HEK293 (cell line): ENCODE measurements around the gene SCGB1A1.

Source experiments
- CTCF ChIA-PET: fragments of 350-600 bp; formaldehyde crosslinking; extraction: SDS; loops from one replicate; lab custom pipeline; 2021; ENCODE audit warnings: antibody characterized with exemption; lab: Yijun Ruan, JAX
- POLR2A ChIA-PET: fragments of 300-600 bp; formaldehyde crosslinking; extraction: SDS; loops from one replicate; lab custom pipeline; 2020; ENCODE audit warnings: antibody characterized with exemption, inconsistent platforms; lab: Yijun Ruan, JAX
- H3K27ac ChIP-seq: fragments of 200-500 bp; sonication (Bioruptor generic); 2 replicates; pipeline ENCODE4 v1.5.1; 2014; ENCODE audit warnings: low read depth, low read length, control low read depth, inconsistent platforms; ENCODE audit errors: extremely low read depth
- H3K36me3 ChIP-seq, 2 experiments: fragments of 200-500 bp in 1 of 2; sonication (Bioruptor generic) in 1 of 2; 1 replicate in 1 of 2; 2 replicates in 1 of 2; pipeline ENCODE4 v1.5.1; 2014 to 2017; ENCODE audit warnings: inconsistent platforms in 2 of 2, low read length in 2 of 2; ENCODE audit not compliant: control insufficient read depth in 2 of 2, insufficient read depth in 1 of 2
- H3K4me1 ChIP-seq: fragments of 200-500 bp; sonication (Bioruptor generic); 2 replicates; pipeline ENCODE4 v1.5.1; 2014; ENCODE audit warnings: mild to moderate bottlenecking, low read length, inconsistent platforms; ENCODE audit not compliant: control insufficient read depth, insufficient read depth
- H3K4me3 ChIP-seq: 2 replicates; pipeline ENCODE4 v1.5.1; 2011; ENCODE audit warnings: low read depth, mild to moderate bottlenecking, control low read depth, low read length, moderate library complexity
- H3K9me3 ChIP-seq: fragments of 200-500 bp; sonication (Bioruptor generic); 2 replicates; pipeline ENCODE4 v1.5.1; 2014; ENCODE audit warnings: low read depth, low read length, inconsistent platforms; ENCODE audit not compliant: control insufficient read depth, insufficient read depth
- AEBP2 ChIP-seq: fragments of 450-650 bp; formaldehyde crosslinking; IDR thresholded peaks from 2 replicates; pipeline ENCODE4 v1.5.1; 2016; ENCODE audit warnings: missing biosample characterization, missing genetic modification characterization, borderline replicate concordance
- EGR2 ChIP-seq: fragments of 450-650 bp; formaldehyde crosslinking; IDR thresholded peaks from 2 replicates; pipeline ENCODE4 v1.5.1; 2016; ENCODE audit warnings: low read depth, missing biosample characterization, missing genetic modification characterization
- GLI2 ChIP-seq: fragments of 450-650 bp; formaldehyde crosslinking; IDR thresholded peaks from 2 replicates; pipeline ENCODE4; 2017; ENCODE audit warnings: missing biosample characterization, missing genetic modification characterization, low read depth, borderline replicate concordance
- KLF1 ChIP-seq: fragments of 450-650 bp; formaldehyde crosslinking; IDR thresholded peaks from 2 replicates; pipeline ENCODE4 v1.5.1; 2016; ENCODE audit warnings: missing biosample characterization, missing genetic modification characterization
- PRDM10 ChIP-seq: fragments of 450-650 bp; formaldehyde crosslinking; IDR thresholded peaks from 2 replicates; pipeline ENCODE4 v1.5.1; 2016; ENCODE audit warnings: missing biosample characterization, missing genetic modification characterization
- SALL2 ChIP-seq: fragments of 450-650 bp; formaldehyde crosslinking; IDR thresholded peaks from 2 replicates; pipeline ENCODE4 v1.5.0; 2017; ENCODE audit warnings: missing biosample characterization, mild to moderate bottlenecking, missing genetic modification characterization, borderline replicate concordance
- SCRT2 ChIP-seq: fragments of 450-650 bp; formaldehyde crosslinking; IDR thresholded peaks from 2 replicates; pipeline ENCODE4 v1.5.1; 2016; ENCODE audit warnings: missing biosample characterization, missing genetic modification characterization
- ZBTB20 ChIP-seq: fragments of 450-650 bp; formaldehyde crosslinking; IDR thresholded peaks from 2 replicates; pipeline ENCODE4 v1.5.1; 2016; ENCODE audit warnings: missing biosample characterization, missing genetic modification characterization
- ZBTB6 ChIP-seq: fragments of 450-650 bp; formaldehyde crosslinking; IDR thresholded peaks from 2 replicates; pipeline ENCODE4 v1.5.1; 2017; ENCODE audit warnings: missing biosample characterization, missing genetic modification characterization
- ZNF112 ChIP-seq: fragments of 450-650 bp; formaldehyde crosslinking; IDR thresholded peaks from 2 replicates; pipeline ENCODE4 v1.5.0; 2017; ENCODE audit warnings: missing biosample characterization, missing genetic modification characterization
- ZNF138 ChIP-seq: fragments of 450-650 bp; formaldehyde crosslinking; IDR thresholded peaks from 2 replicates; pipeline ENCODE4 v1.5.1; 2016; ENCODE audit warnings: missing biosample characterization, missing genetic modification characterization, borderline replicate concordance
- ZNF202 ChIP-seq: fragments of 450-650 bp; formaldehyde crosslinking; IDR thresholded peaks from 2 replicates; pipeline ENCODE4 v1.5.1; 2016; ENCODE audit warnings: missing biosample characterization, missing genetic modification characterization, borderline replicate concordance
- ZNF24 ChIP-seq: fragments of 450-650 bp; formaldehyde crosslinking; IDR thresholded peaks from 2 replicates; pipeline ENCODE4 v1.5.1; 2016; ENCODE audit warnings: missing biosample characterization, missing genetic modification characterization
- ZNF266 ChIP-seq: fragments of 450-650 bp; formaldehyde crosslinking; IDR thresholded peaks from 2 replicates; pipeline ENCODE4 v1.5.1; 2016; ENCODE audit warnings: missing biosample characterization, missing genetic modification characterization, low read depth
- ZNF335 ChIP-seq: fragments of 450-650 bp; formaldehyde crosslinking; conservative IDR thresholded peaks from 2 replicates; pipeline ENCODE4 v1.5.1; 2016; ENCODE audit warnings: missing biosample characterization, missing genetic modification characterization
- ZNF404 ChIP-seq: fragments of 450-650 bp; formaldehyde crosslinking; IDR thresholded peaks from 2 replicates; pipeline ENCODE4 v1.5.1; 2017; ENCODE audit warnings: missing biosample characterization, missing genetic modification characterization
- ZNF544 ChIP-seq: fragments of 450-650 bp; formaldehyde crosslinking; IDR thresholded peaks from 2 replicates; pipeline ENCODE4 v1.5.0; 2017; ENCODE audit warnings: missing biosample characterization, missing genetic modification characterization
- ZNF692 ChIP-seq: fragments of 450-650 bp; formaldehyde crosslinking; IDR thresholded peaks from 2 replicates; pipeline ENCODE4 v1.5.1; 2016; ENCODE audit warnings: missing biosample characterization, missing genetic modification characterization
- ZNF76 ChIP-seq: fragments of 450-650 bp; formaldehyde crosslinking; IDR thresholded peaks from 2 replicates; pipeline ENCODE4; 2016; ENCODE audit warnings: low read depth, missing biosample characterization, missing genetic modification characterization, borderline replicate concordance
- ZNF776 ChIP-seq: fragments of 450-650 bp; formaldehyde crosslinking; IDR thresholded peaks from 2 replicates; pipeline ENCODE4 v1.5.0; 2017; ENCODE audit warnings: missing biosample characterization, missing genetic modification characterization, borderline replicate concordance
- ZNF777 ChIP-seq: fragments of 450-650 bp; formaldehyde crosslinking; IDR thresholded peaks from 2 replicates; pipeline ENCODE4 v1.5.1; 2017; ENCODE audit warnings: missing biosample characterization, missing genetic modification characterization, borderline replicate concordance
- ZNF785 ChIP-seq: fragments of 450-650 bp; formaldehyde crosslinking; IDR thresholded peaks from 2 replicates; pipeline ENCODE4 v1.5.1; 2016; ENCODE audit warnings: missing biosample characterization, missing genetic modification characterization
- ZSCAN5A ChIP-seq: fragments of 450-650 bp; formaldehyde crosslinking; IDR thresholded peaks from 2 replicates; pipeline ENCODE4 v1.5.1; 2016; ENCODE audit warnings: missing biosample characterization, missing genetic modification characterization

Gene SCGB1A1

GRCh38 chr11:62457478-62457877 is 38.6 kb downstream of the SCGB1A1 start:
- Histone ChIP-seq H3K4me3 (no peak overlapping the region), H3K9me3 (no peaks in the 10 kb centered on the region), H3K36me3 (no peaks in the 10 kb centered on the region), H3K27ac (no peak overlapping the region), H3K4me1 (no peaks in the 10 kb centered on the region)
- CTCF ChIA-PET: interaction anchor here (0.6 to 2.3 kb wide), 8 partner anchors 11 to 708 kb away, joined by 3 to 11 read pairs (median 4); no protein-coding TSS in a partner anchor
- POLR2A ChIA-PET: interaction anchor here (0.7 kb wide), 1 partner anchor 9 kb away, joined by 3 read pairs; no protein-coding TSS in a partner anchor
- TF ChIP-seq SCRT2 (tag by site-specific recombination) (no peak), ZNF544 (tag by site-specific recombination) (no peak), KLF1 (tag by site-specific recombination) (no peak), ZNF202 (tag by site-specific recombination) (no peak), ZNF138 (tag by site-specific recombination) (no peak), ZNF24 (tag by site-specific recombination) (no peak), ZNF776 (tag by site-specific recombination) (no peak), ZNF76 (tag by site-specific recombination) (no peak), ZSCAN5A (tag by site-specific recombination) (no peak), SALL2 (no peak), ZBTB6 (tag by site-specific recombination) (no peak), ZNF404 (tag by site-specific recombination) (no peak), GLI2 (no peak), EGR2 (tag by site-specific recombination) (no peak), AEBP2 (tag by site-specific recombination) (no peak), ZNF777 (tag by site-specific recombination) (no peak)

- Histone ChIP-seq H3K9me3 (no peaks in the 10 kb centered on the region), H3K4me1 (no peaks in the 10 kb centered on the region), H3K27ac (no peak overlapping the region), H3K4me3 (no peak overlapping the region), H3K36me3 (no peaks in the 10 kb centered on the region)
- CTCF ChIA-PET: interaction anchor here (0.6 to 2.3 kb wide), 8 partner anchors 10 to 709 kb away, joined by 3 to 11 read pairs (median 4); no protein-coding TSS in a partner anchor
- TF ChIP-seq ZNF404 (tag by site-specific recombination): no peak
- no peak for TF ChIP-seq PRDM10
- no peak for TF ChIP-seq ZNF692 (tag by site-specific recombination)
- TF ChIP-seq ZNF785 (tag by site-specific recombination): no peak
- no peak for TF ChIP-seq ZNF776 (tag by site-specific recombination)
- TF ChIP-seq ZBTB20 (tag by site-specific recombination): no peak
- no peak for TF ChIP-seq ZNF335 (tag by site-specific recombination)
- no peak for TF ChIP-seq ZNF112 (tag by site-specific recombination)
- TF ChIP-seq ZNF266: no peak
- POLR2A ChIA-PET: interaction anchor here (0.5 kb wide), 1 partner anchor 25 kb away, joined by 4 read pairs; no protein-coding TSS in a partner anchor
These were observed 39.6 kb downstream of the SCGB1A1 start for GRCh38 chr11:62458212-62459002.
